ENCODE data around the gene CA10.

DNA sequence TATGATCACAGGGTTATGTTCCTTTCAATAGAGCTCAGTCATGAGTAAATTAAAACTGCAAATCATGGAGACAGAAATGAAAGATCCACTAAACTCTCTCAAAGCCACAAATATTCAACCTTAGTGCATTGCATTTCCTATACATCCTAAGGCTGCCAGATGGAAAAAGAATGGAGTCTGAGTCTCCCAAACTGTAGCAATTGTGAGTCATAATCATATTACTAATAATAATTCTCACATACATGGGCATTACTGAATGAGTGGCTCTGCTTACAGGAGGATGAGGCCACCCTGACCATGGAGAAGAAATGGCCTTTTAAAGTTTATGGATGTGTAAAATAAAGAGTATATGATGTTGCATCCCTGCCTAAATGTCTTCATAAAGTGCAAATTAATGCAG lies 3.2 kb downstream of the CA10 start:
- no peak for TF ChIP-seq POLR2AphosphoS5 (IDR thresholded peaks at IDR 0.05; ENCODE audit: low read depth)
- TF ChIP-seq, protein P1, sequence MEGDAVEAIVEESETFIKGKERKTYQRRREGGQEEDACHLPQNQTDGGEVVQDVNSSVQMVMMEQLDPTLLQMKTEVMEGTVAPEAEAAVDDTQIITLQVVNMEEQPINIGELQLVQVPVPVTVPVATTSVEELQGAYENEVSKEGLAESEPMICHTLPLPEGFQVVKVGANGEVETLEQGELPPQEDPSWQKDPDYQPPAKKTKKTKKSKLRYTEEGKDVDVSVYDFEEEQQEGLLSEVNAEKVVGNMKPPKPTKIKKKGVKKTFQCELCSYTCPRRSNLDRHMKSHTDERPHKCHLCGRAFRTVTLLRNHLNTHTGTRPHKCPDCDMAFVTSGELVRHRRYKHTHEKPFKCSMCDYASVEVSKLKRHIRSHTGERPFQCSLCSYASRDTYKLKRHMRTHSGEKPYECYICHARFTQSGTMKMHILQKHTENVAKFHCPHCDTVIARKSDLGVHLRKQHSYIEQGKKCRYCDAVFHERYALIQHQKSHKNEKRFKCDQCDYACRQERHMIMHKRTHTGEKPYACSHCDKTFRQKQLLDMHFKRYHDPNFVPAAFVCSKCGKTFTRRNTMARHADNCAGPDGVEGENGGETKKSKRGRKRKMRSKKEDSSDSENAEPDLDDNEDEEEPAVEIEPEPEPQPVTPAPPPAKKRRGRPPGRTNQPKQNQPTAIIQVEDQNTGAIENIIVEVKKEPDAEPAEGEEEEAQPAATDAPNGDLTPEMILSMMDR (IDR thresholded peaks at IDR 0.05; ENCODE audit: insufficient read depth, low read length): no peak
- TF ChIP-seq SPI1 (IDR thresholded peaks at IDR 0.05; ENCODE audit: borderline replicate concordance, low read depth): no peak
- TF ChIP-seq, protein P2, sequence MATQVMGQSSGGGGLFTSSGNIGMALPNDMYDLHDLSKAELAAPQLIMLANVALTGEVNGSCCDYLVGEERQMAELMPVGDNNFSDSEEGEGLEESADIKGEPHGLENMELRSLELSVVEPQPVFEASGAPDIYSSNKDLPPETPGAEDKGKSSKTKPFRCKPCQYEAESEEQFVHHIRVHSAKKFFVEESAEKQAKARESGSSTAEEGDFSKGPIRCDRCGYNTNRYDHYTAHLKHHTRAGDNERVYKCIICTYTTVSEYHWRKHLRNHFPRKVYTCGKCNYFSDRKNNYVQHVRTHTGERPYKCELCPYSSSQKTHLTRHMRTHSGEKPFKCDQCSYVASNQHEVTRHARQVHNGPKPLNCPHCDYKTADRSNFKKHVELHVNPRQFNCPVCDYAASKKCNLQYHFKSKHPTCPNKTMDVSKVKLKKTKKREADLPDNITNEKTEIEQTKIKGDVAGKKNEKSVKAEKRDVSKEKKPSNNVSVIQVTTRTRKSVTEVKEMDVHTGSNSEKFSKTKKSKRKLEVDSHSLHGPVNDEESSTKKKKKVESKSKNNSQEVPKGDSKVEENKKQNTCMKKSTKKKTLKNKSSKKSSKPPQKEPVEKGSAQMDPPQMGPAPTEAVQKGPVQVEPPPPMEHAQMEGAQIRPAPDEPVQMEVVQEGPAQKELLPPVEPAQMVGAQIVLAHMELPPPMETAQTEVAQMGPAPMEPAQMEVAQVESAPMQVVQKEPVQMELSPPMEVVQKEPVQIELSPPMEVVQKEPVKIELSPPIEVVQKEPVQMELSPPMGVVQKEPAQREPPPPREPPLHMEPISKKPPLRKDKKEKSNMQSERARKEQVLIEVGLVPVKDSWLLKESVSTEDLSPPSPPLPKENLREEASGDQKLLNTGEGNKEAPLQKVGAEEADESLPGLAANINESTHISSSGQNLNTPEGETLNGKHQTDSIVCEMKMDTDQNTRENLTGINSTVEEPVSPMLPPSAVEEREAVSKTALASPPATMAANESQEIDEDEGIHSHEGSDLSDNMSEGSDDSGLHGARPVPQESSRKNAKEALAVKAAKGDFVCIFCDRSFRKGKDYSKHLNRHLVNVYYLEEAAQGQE (IDR thresholded peaks at IDR 0.05; ENCODE audit: insufficient replicate concordance, low read depth): no peak

Measured in HL-60 (cell line).